Upper lobe of right lung (tissue), 1 donor: ENCODE results near the gene TIAM1. TPM values are rescaled to one million over a fixed set of nuclear protein-coding genes. Genes with fewer than 3 reads are reported as not detected.

Experiments
- ATAC-seq: fragments of 200-7000 bp; cut with Tn5 transposase; one replicate; pipeline ENCODE4 v1.9.1; 2020; ENCODE audit warnings: mild to moderate bottlenecking, moderate library complexity
- DNase-seq: peaks from one replicate; pipeline ENCODE4 v3.0.0-alpha.2; 2020
- H3K27ac ChIP-seq: fragments of 200-600 bp; one replicate; pipeline ENCODE4 v1.8.0; 2022
- H3K27me3 ChIP-seq: fragments of 200-600 bp; one replicate; pipeline ENCODE4 v1.8.0; 2022; ENCODE audit warnings: mild to moderate bottlenecking
- H3K36me3 ChIP-seq: fragments of 200-600 bp; one replicate; pipeline ENCODE4 v1.8.0; 2022
- H3K4me1 ChIP-seq: fragments of 200-600 bp; one replicate; pipeline ENCODE4 v1.8.0; 2022
- H3K4me3 ChIP-seq: fragments of 200-600 bp; one replicate; pipeline ENCODE4 v1.8.0; 2022; ENCODE audit warnings: mild to moderate bottlenecking
- H3K9me3 ChIP-seq: fragments of 200-600 bp; one replicate; pipeline ENCODE4 v1.8.0; 2022
- intact Hi-C: fragments of 100-400 bp; cut with DNase I; formaldehyde crosslinking; loops from one replicate; pipeline ENCODE4 v1.11.0; 2022
- total RNA-seq: library from RNA; stranded (reverse); fragmentation: NEBNext Ultra II Directional; extraction: Animal tissue kit (Norgen Biotek cat#: 25700); gene quantifications from one replicate; pipeline ENCODE4 v1.2.1, GENCODE V29; 2021
- TF ChIP-seq, protein P1 (sequence below): fragments of 200-600 bp; IDR thresholded peaks from one replicate; pipeline ENCODE4 v1.8.0; 2022; ENCODE audit warnings: antibody characterized with exemption
- donor health status: DM: no; HTN: yes; CAD: no; lungs with severe emphysema.

Gene TIAM1
- total RNA-seq, 1 donor from 2014 or later = 27.3 TPM

DNA sequence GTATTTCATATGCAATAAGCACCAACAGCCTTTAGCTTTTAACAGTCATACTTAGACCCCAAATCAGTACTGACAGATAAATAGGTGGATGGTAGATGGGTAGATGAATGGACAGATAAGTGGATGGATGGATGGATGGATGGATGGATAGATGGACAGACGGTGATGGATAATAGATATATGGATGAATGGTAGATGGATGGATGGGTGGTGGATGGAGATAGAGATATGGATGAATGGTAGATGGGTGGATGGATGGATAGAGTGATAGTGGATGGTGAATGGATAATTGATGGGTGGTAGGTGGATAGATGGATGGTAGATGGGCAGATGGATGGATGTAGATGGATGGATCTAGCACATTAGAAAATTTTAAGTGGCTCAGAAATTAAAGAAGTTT is 62.5 kb downstream of the TIAM1 start:
- intact Hi-C loops = no loop called here
- DNase-seq = no peak
- Histone ChIP-seq H3K27me3 (no peaks in the 10 kb centered on the region), H3K27ac (no peak overlapping the region), H3K4me1 (no peaks in the 10 kb centered on the region), H3K9me3 (no peaks in the 10 kb centered on the region), H3K4me3 (no peak overlapping the region), H3K36me3 (no peaks in the 10 kb centered on the region)
- ATAC-seq = no peak
- TF ChIP-seq, protein P1, sequence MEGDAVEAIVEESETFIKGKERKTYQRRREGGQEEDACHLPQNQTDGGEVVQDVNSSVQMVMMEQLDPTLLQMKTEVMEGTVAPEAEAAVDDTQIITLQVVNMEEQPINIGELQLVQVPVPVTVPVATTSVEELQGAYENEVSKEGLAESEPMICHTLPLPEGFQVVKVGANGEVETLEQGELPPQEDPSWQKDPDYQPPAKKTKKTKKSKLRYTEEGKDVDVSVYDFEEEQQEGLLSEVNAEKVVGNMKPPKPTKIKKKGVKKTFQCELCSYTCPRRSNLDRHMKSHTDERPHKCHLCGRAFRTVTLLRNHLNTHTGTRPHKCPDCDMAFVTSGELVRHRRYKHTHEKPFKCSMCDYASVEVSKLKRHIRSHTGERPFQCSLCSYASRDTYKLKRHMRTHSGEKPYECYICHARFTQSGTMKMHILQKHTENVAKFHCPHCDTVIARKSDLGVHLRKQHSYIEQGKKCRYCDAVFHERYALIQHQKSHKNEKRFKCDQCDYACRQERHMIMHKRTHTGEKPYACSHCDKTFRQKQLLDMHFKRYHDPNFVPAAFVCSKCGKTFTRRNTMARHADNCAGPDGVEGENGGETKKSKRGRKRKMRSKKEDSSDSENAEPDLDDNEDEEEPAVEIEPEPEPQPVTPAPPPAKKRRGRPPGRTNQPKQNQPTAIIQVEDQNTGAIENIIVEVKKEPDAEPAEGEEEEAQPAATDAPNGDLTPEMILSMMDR = no peak

DNA sequence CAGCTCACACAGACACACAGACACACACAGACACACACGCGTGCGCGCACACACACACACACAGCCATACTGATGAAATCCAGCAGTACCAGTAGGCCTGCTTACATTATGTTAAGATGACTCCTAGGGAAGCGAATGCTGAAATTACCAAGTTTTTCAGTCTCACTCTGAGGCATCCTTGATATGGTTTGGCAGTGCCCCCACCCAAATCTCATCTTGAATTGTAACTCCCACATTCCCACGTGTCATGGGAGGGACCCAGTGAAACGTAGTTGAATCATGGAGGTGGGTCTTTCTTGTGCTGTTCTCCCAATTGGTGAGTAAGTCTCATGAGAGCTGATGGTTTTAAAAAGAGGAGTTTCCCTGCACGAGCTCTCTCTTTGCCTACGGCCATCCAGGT is 64.1 kb downstream of the TIAM1 start:
- ATAC-seq = no peak
- no peak for DNase-seq
- TF ChIP-seq, protein P1 = no peak

DNA sequence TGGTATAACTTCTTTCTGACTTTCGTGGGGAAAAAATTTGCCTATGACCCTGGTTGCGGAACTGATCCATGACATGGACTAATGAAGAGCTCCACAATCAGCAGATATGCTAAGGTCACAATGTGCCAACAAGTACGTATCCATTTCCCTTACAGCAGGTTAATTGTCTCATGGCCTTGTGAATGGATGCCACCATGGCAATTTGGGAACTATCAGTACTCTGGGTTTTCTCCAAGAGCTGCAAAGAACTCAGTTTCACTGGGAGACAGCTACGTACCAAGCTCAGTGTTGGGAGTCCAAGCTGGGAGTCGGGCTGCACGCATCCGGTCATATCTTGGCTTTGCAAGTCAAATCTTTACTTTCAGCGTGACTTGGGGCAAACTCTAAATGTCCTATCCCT is 64.8 kb downstream of the TIAM1 start:
- Histone ChIP-seq H3K36me3 (no peaks in the 10 kb centered on the region), H3K4me1 (no peaks in the 10 kb centered on the region), H3K4me3 (no peak overlapping the region), H3K27ac (no peak overlapping the region), H3K9me3 (no peaks in the 10 kb centered on the region), H3K27me3 (no peaks in the 10 kb centered on the region)
- intact Hi-C loops = no loop called here
- ATAC-seq = no peak
- DNase-seq = no peak
- TF ChIP-seq, protein P1 = no peak

More for the DNA sequence above, 64.1 kb downstream of the TIAM1 start:
- Histone ChIP-seq H3K27me3 (no peaks in the 10 kb centered on the region), H3K27ac (no peak overlapping the region), H3K36me3 (no peaks in the 10 kb centered on the region), H3K4me1 (no peaks in the 10 kb centered on the region), H3K9me3 (no peaks in the 10 kb centered on the region), H3K4me3 (no peak overlapping the region)
- intact Hi-C loops = no loop called here

DNA sequence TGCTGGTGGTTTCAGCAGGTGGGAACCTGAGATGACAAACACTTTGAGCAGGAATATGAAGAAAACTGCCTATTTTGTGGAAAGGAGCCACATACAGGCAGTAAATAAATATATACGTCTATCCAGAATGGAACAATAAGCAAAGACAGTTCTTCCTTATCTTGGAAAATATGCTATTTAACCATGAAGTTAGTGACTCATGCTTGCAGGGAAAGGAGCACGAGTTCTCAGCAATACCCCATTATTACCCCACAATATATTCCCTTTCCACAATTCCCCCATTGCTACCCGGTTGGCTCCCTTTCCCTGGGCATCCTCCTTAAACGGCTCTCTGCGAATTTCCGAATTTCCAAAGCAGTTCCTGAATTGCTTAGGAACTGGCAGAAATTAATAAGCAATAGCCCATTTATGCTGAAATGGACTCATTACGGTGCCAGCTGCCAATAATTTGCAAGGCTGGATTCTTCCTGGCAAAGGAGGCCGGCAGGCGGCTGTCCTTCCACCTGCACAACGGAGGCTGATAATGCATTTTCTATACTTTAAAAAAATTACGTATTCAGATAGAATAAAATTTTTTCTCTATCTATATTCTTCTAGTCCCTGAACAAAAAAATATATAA is 65.4 kb downstream of the TIAM1 start:
- Histone ChIP-seq H3K4me3 (no peak overlapping the region), H3K9me3 (no peaks in the 10 kb centered on the region), H3K27ac (no peak overlapping the region), H3K36me3 (no peaks in the 10 kb centered on the region), H3K4me1 (no peaks in the 10 kb centered on the region), H3K27me3 (no peaks in the 10 kb centered on the region)
- no peak for DNase-seq
- no peak for ATAC-seq
- TF ChIP-seq, protein P1 = no peak
- intact Hi-C loops = no loop called here

DNA sequence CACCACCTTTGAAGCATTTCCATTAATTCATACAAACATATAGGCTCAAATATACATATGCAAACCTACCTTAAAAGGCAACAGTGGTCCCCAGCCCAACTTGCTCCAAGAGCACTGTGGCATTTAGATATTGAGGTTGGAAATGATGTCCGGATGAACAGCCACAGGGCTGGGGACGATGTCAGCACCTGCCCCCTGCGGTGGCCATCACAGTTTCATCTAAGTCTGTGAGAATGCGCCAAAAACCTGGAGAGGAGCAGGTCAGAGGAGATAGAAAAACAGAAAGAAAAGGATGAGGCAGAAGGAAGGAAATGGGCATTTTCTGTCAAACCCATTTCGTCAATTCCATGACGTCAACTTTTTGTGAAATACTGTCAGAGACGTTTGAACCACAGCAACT is 67.4 kb downstream of the TIAM1 start:
- Histone ChIP-seq H3K36me3 (no peaks in the 10 kb centered on the region), H3K4me1 (no peaks in the 10 kb centered on the region), H3K27me3 (no peaks in the 10 kb centered on the region), H3K4me3 (no peak overlapping the region), H3K27ac (no peak overlapping the region), H3K9me3 (no peaks in the 10 kb centered on the region)
- TF ChIP-seq, protein P1 = no peak
- ATAC-seq (no peak), DNase-seq (no peak)
- intact Hi-C loops = no loop called here

DNA sequence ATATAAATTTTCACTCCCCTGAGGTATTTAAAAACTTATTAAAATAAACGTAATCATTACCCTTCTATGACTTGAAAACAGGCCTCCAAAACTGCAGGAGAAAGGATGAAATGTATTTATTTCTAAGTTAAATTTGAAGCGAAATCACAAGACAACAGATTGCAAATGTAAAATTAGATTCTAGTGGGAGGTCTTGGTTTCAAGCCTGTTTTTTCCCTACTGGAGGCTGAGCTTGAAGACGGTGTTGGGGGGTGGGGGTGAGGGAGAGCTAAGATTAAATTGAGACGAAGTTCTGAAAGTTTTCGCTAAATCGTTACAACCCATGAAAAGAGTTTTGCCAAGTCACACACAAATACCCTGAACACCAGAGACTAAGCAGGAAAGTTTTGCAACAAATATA is 68.2 kb downstream of the TIAM1 start:
- intact Hi-C loops = no loop called here
- Histone ChIP-seq H3K4me1 (no peaks in the 10 kb centered on the region), H3K27ac (no peak overlapping the region), H3K36me3 (no peaks in the 10 kb centered on the region), H3K27me3 (no peaks in the 10 kb centered on the region), H3K9me3 (no peaks in the 10 kb centered on the region), H3K4me3 (no peak overlapping the region)
- ATAC-seq (no peak), DNase-seq (no peak)
- TF ChIP-seq, protein P1 = no peak
